Peyer's patch (tissue), 4 donors: ENCODE results near the gene FER1L5. TPM values are rescaled to one million over a fixed set of nuclear protein-coding genes. Genes with fewer than 3 reads are reported as not detected.
"Not testable (repeated sequence)": the region's sequence is repeated elsewhere in the genome, so short reads cannot be mapped to it uniquely, and the experiment has no call there.

Source experiments
- DNase-seq, 3 donors: peaks; one replicate each; pipeline ENCODE4 v3.0.0-alpha.2; 2017 to 2019
- H3K27ac ChIP-seq, 4 donors: fragments of 200-600 bp; sonication (generic); one replicate each; pipeline ENCODE4 v1.5.1; 2016 to 2019
- H3K27me3 ChIP-seq, 2 donors: fragments of 200-600 bp; sonication (generic); one replicate each; pipeline ENCODE4 v1.5.1; 2019
- H3K36me3 ChIP-seq, 3 donors: fragments of 200-600 bp; sonication (generic); one replicate each; pipeline ENCODE4 v1.5.1; 2016 to 2019
- H3K4me1 ChIP-seq, 4 donors: fragments of 200-600 bp; sonication (generic); one replicate each; pipeline ENCODE4 v1.5.1; 2016 to 2019
- H3K4me3 ChIP-seq, 4 donors: fragments of 200-600 bp; sonication (generic); 1 replicate in 3 of 4; 2 replicates in 1 of 4; pipeline ENCODE4 v1.5.1; 2016 to 2019; ENCODE audit warnings: mild to moderate bottlenecking in 1 of 4
- H3K9me3 ChIP-seq, 4 donors: fragments of 200-600 bp; sonication (generic); one replicate each; pipeline ENCODE4 v1.5.1; 2016 to 2019; ENCODE audit warnings: mild to moderate bottlenecking in 1 of 4
- CTCF ChIP-seq, 6 experiments: fragments of 450-650 bp in 4 of 6; fragments of 200-600 bp in 2 of 6; sonication (generic) in 1 of 6; IDR thresholded peaks; one replicate each; pipeline ENCODE4 v1.5.1; 2017 to 2019; ENCODE audit warnings: antibody characterized with exemption in 6 of 6, mild to moderate bottlenecking in 3 of 6, moderate library complexity in 1 of 6
- POLR2A ChIP-seq, 2 donors: fragments of 450-650 bp; IDR thresholded peaks; one replicate each; pipeline ENCODE4 v1.5.1; 2017; ENCODE audit warnings: antibody characterized with exemption in 2 of 2, mild to moderate bottlenecking in 2 of 2, moderate library complexity in 2 of 2
- total RNA-seq, 4 donors: library from RNA; depleted of rRNA; stranded (reverse); fragments of >200 nt; gene quantifications; one replicate each; pipeline ENCODE4 v1.1.0, GENCODE V29; 2016

Gene FER1L5
- total RNA-seq, 4 donors from 2014 or later: not detected

DNA sequence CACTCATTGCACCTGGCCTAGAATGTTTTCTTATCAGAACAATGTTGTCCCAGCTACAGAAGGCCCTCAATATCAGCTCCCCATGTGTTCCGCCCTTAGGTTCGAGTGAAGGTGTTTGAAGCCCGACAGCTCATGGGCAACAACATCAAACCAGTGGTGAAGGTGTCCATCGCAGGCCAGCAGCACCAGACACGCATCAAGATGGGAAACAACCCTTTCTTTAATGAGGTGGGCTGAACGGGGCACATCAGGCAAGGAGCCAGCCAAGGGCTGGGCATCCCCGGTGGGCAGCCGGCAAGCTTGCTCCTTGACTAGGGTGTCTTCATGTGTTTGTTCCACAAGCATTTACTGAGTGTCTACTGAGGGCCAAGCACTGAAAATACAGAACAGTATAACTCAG, 9.2 kb downstream of the FER1L5 start:
- no peak overlapping the region for H3K4me3 ChIP-seq
- no peaks in the 10 kb centered on the region for H3K27me3 ChIP-seq
- no peaks in the 10 kb centered on the region for H3K36me3 ChIP-seq
- no peaks in the 10 kb centered on the region for H3K9me3 ChIP-seq
- H3K27ac ChIP-seq: no peak overlapping the region
- TF ChIP-seq CTCF (IDR thresholded peaks at IDR 0.05) (no peak), POLR2A (IDR thresholded peaks at IDR 0.05) (no peak)
- no peaks in the 10 kb centered on the region for H3K4me1 ChIP-seq
- DNase-seq: no peak

GRCh38 chr2:96654791-96655190, 12.2 kb downstream of the FER1L5 start:
- not testable (repeated sequence) for H3K9me3 ChIP-seq, H3K27me3 ChIP-seq, H3K27ac ChIP-seq, H3K36me3 ChIP-seq, H3K4me3 ChIP-seq, DNase-seq, H3K4me1 ChIP-seq

DNA sequence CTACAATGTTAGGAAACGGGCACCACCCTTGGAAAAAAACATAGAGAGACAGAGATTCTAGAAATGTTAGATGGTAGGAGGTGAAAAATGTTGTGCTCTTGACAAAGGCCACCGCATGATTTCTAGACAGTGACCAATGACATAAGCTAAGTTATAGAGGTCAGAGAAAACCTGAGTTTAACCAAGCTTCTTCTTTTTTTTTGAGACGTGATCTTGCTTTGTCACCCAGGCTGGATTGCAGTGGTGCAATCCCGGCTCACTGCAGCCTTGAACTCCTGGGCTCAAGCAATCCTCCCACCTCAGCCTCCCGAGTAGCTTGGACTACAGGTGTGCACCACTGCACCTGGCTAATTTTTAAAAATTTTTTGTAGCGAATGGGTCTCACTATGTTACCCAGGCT, 13.0 kb downstream of the FER1L5 start:
- H3K9me3 ChIP-seq: no peaks in the 10 kb centered on the region
- peak in 1 of 3 donors; percentile 13 for DNase-seq
- no peak overlapping the region for H3K27ac ChIP-seq
- TF ChIP-seq POLR2A (IDR thresholded peaks at IDR 0.05) (no peak), CTCF (IDR thresholded peaks at IDR 0.05) (no peak)
- no peak overlapping the region for H3K4me3 ChIP-seq
- H3K27me3 ChIP-seq: no peaks in the 10 kb centered on the region
- no peaks in the 10 kb centered on the region for H3K4me1 ChIP-seq
- no peaks in the 10 kb centered on the region for H3K36me3 ChIP-seq

DNA sequence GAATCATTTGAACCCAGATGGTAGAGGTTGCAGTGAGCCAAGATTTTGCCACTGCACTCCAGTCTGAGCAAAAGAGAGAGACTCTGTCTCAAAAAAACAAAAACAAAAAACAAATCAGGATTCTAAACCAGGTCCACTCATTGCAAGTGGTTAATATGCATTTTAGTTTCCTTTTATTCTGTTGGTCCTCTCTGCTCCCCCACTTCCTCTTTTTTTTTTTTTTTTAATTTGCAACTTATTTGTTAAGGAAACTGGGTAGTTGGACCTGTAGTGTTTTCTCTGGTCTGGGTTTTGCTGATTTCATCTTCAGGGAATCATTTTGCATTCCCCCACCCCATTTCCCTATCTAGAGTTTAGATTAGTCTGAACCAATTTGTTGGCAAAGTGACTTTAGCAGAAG, 14.0 kb downstream of the FER1L5 start:
- H3K27ac ChIP-seq: no peak overlapping the region
- H3K4me3 ChIP-seq: no peak overlapping the region
- H3K36me3 ChIP-seq: no peaks in the 10 kb centered on the region
- no peak for TF ChIP-seq POLR2A (IDR thresholded peaks at IDR 0.05)
- no peak for TF ChIP-seq CTCF (IDR thresholded peaks at IDR 0.05)
- no peak for DNase-seq
- no peaks in the 10 kb centered on the region for H3K4me1 ChIP-seq
- no peaks in the 10 kb centered on the region for H3K27me3 ChIP-seq
- H3K9me3 ChIP-seq: no peaks in the 10 kb centered on the region

- TF ChIP-seq CTCF (IDR thresholded peaks at IDR 0.05) (no peak), POLR2A (IDR thresholded peaks at IDR 0.05) (no peak)
- Histone ChIP-seq H3K4me3 (no peak overlapping the region), H3K4me1 (no peaks in the 10 kb centered on the region), H3K27me3 (no peaks in the 10 kb centered on the region), H3K36me3 (no peaks in the 10 kb centered on the region), H3K9me3 (no peaks in the 10 kb centered on the region), H3K27ac (no peak overlapping the region)
- no peak for DNase-seq
These were observed 18.8 kb downstream of the FER1L5 start for GRCh38 chr2:96661324-96661723.

- Histone ChIP-seq H3K27ac (no peak overlapping the region), H3K4me3 (no peak overlapping the region), H3K9me3 (no peaks in the 10 kb centered on the region), H3K4me1 (no peaks in the 10 kb centered on the region), H3K27me3 (no peaks in the 10 kb centered on the region), H3K36me3 (no peaks in the 10 kb centered on the region)
- DNase-seq: no peak
- TF ChIP-seq CTCF (IDR thresholded peaks at IDR 0.05): no peak
These were observed 19.8 kb downstream of the FER1L5 start for GRCh38 chr2:96662360-96662759.
